Measurements from ENCODE around the gene MAP1S.

Gene MAP1S

GRCh38 chr19:17695198-17695597 is 24.1 kb upstream of the MAP1S start:
- no peak for DNase-seq

GRCh38 chr19:17703824-17704463 is 15.3 kb upstream of the MAP1S start:
- DNase-seq, result peak; percentile 35

GRCh38 chr19:17706750-17707181 is 12.5 kb upstream of the MAP1S start:
- no peak for DNase-seq

- DNase-seq, result no peak
Observed at GRCh38 chr19:17711851-17712250, 7.4 kb upstream of the MAP1S start.

- no peak for DNase-seq
Observed at GRCh38 chr19:17716309-17716929, 2.9 kb upstream of the MAP1S start.

- DNase-seq, result no peak
Observed at GRCh38 chr19:17718550-17718946, 732 bp upstream of the MAP1S start.

GRCh38 chr19:17719730-17720400 is 585 bp downstream of the MAP1S start:
- peak; percentile 55 for DNase-seq

- DNase-seq, result no peak
Observed at GRCh38 chr19:17720440-17720839, 1.2 kb downstream of the MAP1S start.

- DNase-seq, result no peak
Observed at GRCh38 chr19:17721111-17721628, 1.9 kb downstream of the MAP1S start.

- DNase-seq, result no peak
Observed at GRCh38 chr19:17721821-17722220, 2.5 kb downstream of the MAP1S start.

- no peak for DNase-seq
Observed at GRCh38 chr19:17722655-17723240, 3.5 kb downstream of the MAP1S start.

- DNase-seq, result no peak
Observed at GRCh38 chr19:17724655-17725054, 5.4 kb downstream of the MAP1S start.

- no peak for DNase-seq
Observed at GRCh38 chr19:17725422-17726078, 6.3 kb downstream of the MAP1S start.

GRCh38 chr19:17726136-17726741 is 7.0 kb downstream of the MAP1S start:
- no peak for DNase-seq

GRCh38 chr19:17726964-17727773 is 7.9 kb downstream of the MAP1S start:
- no peak for DNase-seq

- DNase-seq, result no peak
Observed at GRCh38 chr19:17727843-17728242, 8.6 kb downstream of the MAP1S start.

- DNase-seq, result no peak
Observed at GRCh38 chr19:17733127-17733526, 13.8 kb downstream of the MAP1S start.

GRCh38 chr19:17734146-17734545 is 14.9 kb downstream of the MAP1S start:
- DNase-seq, result no peak

GRCh38 chr19:17735410-17735809 is 16.1 kb downstream of the MAP1S start:
- DNase-seq, result no peak

- no peak for DNase-seq
Observed at GRCh38 chr19:17737690-17738153, 18.4 kb downstream of the MAP1S start.

- DNase-seq, result no peak
Observed at GRCh38 chr19:17739121-17739875, 20.0 kb downstream of the MAP1S start.

Data from RPMI8226 (cell line).